Mononuclear cell (primary cell): ENCODE measurements around the gene SDHAF2. TPM values are rescaled to one million over a fixed set of nuclear protein-coding genes. Genes with fewer than 3 reads are reported as not detected.
"Not testable (repeated sequence)": the region's sequence is repeated elsewhere in the genome, so short reads cannot be mapped to it uniquely, and the experiment has no call there.

ENCODE experiments used
- H3K27me3 ChIP-seq: 2 replicates; pipeline ENCODE4 v1.6.0; 2011; ENCODE audit warnings: low read length, control low read depth; ENCODE audit not compliant: insufficient read depth
- H3K4me1 ChIP-seq: 2 replicates; pipeline ENCODE4 v1.5.1; 2011; ENCODE audit warnings: mild to moderate bottlenecking, low read length, control low read depth; ENCODE audit not compliant: insufficient read depth
- H3K4me3 ChIP-seq: 2 replicates; pipeline ENCODE4 v1.5.1; 2011; ENCODE audit warnings: mild to moderate bottlenecking, low read length, moderate library complexity
- H3K9me3 ChIP-seq: 2 replicates; pipeline ENCODE4 v1.5.1; 2011; ENCODE audit warnings: low read depth, mild to moderate bottlenecking, control low read depth, low read length
- total RNA-seq: library from RNA; depleted of rRNA; stranded (reverse); fragments of >200 nt; gene quantifications from one replicate; pipeline ENCODE4 v1.2.3, GENCODE V29; 2012

SDHAF2 gene
- 52.2 TPM for total RNA-seq

GRCh38 chr11:61429691-61430582, at the start of gene SDHAF2, which contains the start of gene CPSF7:
SDHAF2 (plus strand) TSS chr11:61430124; CDS start chr11:61430147, 23 bp downstream.
CPSF7 (minus strand) TSS chr11:61429975; CDS start chr11:61429235, 740 bp downstream.
- Histone ChIP-seq H3K9me3 (no peaks in the 10 kb centered on the region), H3K4me3 (peak within 1 kb of the TSS; percentile 97), H3K4me1 (peaks cover 30% of the 10 kb centered on the region), H3K27me3 (no peaks in the 10 kb centered on the region)

- Histone ChIP-seq H3K27me3 (no peaks in the 10 kb centered on the region), H3K4me3 (no peak overlapping the region), H3K4me1 (peaks cover 23% of the 10 kb centered on the region), H3K9me3 (no peaks in the 10 kb centered on the region)
These were observed 49.0 kb upstream of the SDHAF2 start for GRCh38 chr11:61380884-61381283.

- not testable (repeated sequence) for H3K4me3 ChIP-seq, H3K9me3 ChIP-seq, H3K27me3 ChIP-seq
- H3K4me1 ChIP-seq: peaks cover 12% of the 10 kb centered on the region
These were observed 46.1 kb upstream of the SDHAF2 start for GRCh38 chr11:61383859-61384258.

GRCh38 chr11:61384271-61385242, 45.4 kb upstream of the SDHAF2 start:
- H3K4me1 ChIP-seq: peaks cover 6% of the 10 kb centered on the region
- no peaks in the 10 kb centered on the region for H3K27me3 ChIP-seq
- no peaks in the 10 kb centered on the region for H3K9me3 ChIP-seq

GRCh38 chr11:61390161-61390560, 39.8 kb upstream of the SDHAF2 start:
- no peak overlapping the region for H3K4me3 ChIP-seq
- no peaks in the 10 kb centered on the region for H3K9me3 ChIP-seq
- H3K4me1 ChIP-seq: peaks cover 19% of the 10 kb centered on the region
- no peaks in the 10 kb centered on the region for H3K27me3 ChIP-seq

More at GRCh38 chr11:61384271-61385242, 45.4 kb upstream of the SDHAF2 start:
- H3K4me3 ChIP-seq: no peak overlapping the region

GRCh38 chr11:61392981-61393595, 36.8 kb upstream of the SDHAF2 start:
- no peaks in the 10 kb centered on the region for H3K27me3 ChIP-seq
- H3K9me3 ChIP-seq: no peaks in the 10 kb centered on the region
- peak overlapping the region; percentile 65 for H3K4me3 ChIP-seq
- H3K4me1 ChIP-seq: peaks cover 19% of the 10 kb centered on the region

- H3K9me3 ChIP-seq: no peaks in the 10 kb centered on the region
- H3K4me3 ChIP-seq: no peak overlapping the region
- H3K27me3 ChIP-seq: no peaks in the 10 kb centered on the region
- no peaks in the 10 kb centered on the region for H3K4me1 ChIP-seq
These were observed 28.8 kb upstream of the SDHAF2 start for GRCh38 chr11:61401173-61401572.

- Histone ChIP-seq H3K4me1 (no peaks in the 10 kb centered on the region), H3K9me3 (no peaks in the 10 kb centered on the region), H3K4me3 (no peak overlapping the region), H3K27me3 (no peaks in the 10 kb centered on the region)
These were observed 28.4 kb upstream of the SDHAF2 start for GRCh38 chr11:61401573-61401972.

GRCh38 chr11:61403658-61404057, 26.3 kb upstream of the SDHAF2 start:
- Histone ChIP-seq H3K9me3 (no peaks in the 10 kb centered on the region), H3K4me1 (no peaks in the 10 kb centered on the region), H3K27me3 (no peaks in the 10 kb centered on the region), H3K4me3 (no peak overlapping the region)

GRCh38 chr11:61404103-61404502, 25.8 kb upstream of the SDHAF2 start:
- H3K4me3 ChIP-seq: no peak overlapping the region
- no peaks in the 10 kb centered on the region for H3K9me3 ChIP-seq
- H3K27me3 ChIP-seq: no peaks in the 10 kb centered on the region
- H3K4me1 ChIP-seq: no peaks in the 10 kb centered on the region

- Histone ChIP-seq H3K27me3 (no peaks in the 10 kb centered on the region), H3K4me3 (no peak overlapping the region), H3K4me1 (no peaks in the 10 kb centered on the region), H3K9me3 (no peaks in the 10 kb centered on the region)
These were observed 25.3 kb upstream of the SDHAF2 start for GRCh38 chr11:61404641-61405040.

- no peaks in the 10 kb centered on the region for H3K27me3 ChIP-seq
- no peaks in the 10 kb centered on the region for H3K9me3 ChIP-seq
- H3K4me3 ChIP-seq: no peak overlapping the region
- H3K4me1 ChIP-seq: no peaks in the 10 kb centered on the region
These were observed 23.9 kb upstream of the SDHAF2 start for GRCh38 chr11:61406067-61406466.

- Histone ChIP-seq H3K27me3 (no peaks in the 10 kb centered on the region), H3K4me1 (no peaks in the 10 kb centered on the region), H3K4me3 (no peak overlapping the region), H3K9me3 (no peaks in the 10 kb centered on the region)
These were observed 22.8 kb upstream of the SDHAF2 start for GRCh38 chr11:61406991-61407728.

- Histone ChIP-seq H3K9me3 (no peaks in the 10 kb centered on the region), H3K27me3 (no peaks in the 10 kb centered on the region), H3K4me3 (no peak overlapping the region), H3K4me1 (no peaks in the 10 kb centered on the region)
These were observed 18.3 kb upstream of the SDHAF2 start for GRCh38 chr11:61411589-61411988.
